ENCODE results near the gene LYSMD3.

LYSMD3 gene

GRCh38 chr5:90530736-90531487 is 1.5 kb upstream of the LYSMD3 start:
- H3K9me3 Mint-ChIP-seq: no peaks in the 10 kb centered on the region
- no peak overlapping the region for H3K27ac Mint-ChIP-seq
- ATAC-seq (replicated peaks): no peak
- H3K4me1 Mint-ChIP-seq: peaks cover 12 to 24% of the 10 kb centered on the region in 2 donors
- H3K4me3 Mint-ChIP-seq: no peak overlapping the region
- peaks cover 20 to 28% of the 10 kb centered on the region in 2 donors for H3K27me3 Mint-ChIP-seq
- DNase-seq: no peak
- peaks cover 8 to 9% of the 10 kb centered on the region in 2 donors for H3K36me3 Mint-ChIP-seq

DNA sequence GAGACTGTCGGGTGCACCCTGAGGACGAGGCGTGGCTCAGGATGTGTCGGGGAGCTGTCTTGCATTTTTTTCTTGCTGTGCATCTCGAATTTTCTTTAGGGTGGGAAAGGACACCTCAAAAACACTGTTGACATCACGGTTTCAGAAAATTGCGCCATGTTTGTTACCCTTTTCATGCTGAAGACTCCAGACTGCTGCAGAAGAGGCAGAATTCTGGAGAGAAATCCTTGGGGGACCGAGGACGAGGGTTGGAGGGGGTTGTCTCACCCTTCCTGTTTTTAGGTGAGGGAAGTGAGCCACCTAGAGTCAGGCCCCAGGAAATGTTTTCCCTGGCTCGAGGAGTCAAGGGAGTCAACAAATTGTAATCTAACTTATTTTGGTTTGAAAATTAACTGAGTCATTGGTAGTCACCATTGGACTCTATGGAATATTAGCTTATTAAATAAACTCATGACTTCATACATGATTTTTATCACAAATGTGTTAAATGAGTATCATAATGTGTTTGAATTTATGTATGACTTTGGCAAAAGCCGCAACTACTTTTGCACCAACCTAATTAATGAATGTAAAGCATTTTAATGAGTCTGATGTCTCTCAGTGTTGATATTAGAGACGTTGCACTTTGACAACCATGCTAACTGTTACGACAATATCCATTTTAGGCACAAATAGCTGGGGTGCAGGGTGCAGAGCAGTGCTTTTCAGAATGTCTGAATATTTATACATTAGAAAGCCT is 724 bp upstream of the LYSMD3 start:
- Mint-ChIP-seq H3K9me3 (no peaks in the 10 kb centered on the region), H3K36me3 (peaks cover 10% of the 10 kb centered on the region in 2 donors), H3K4me3 (peak overlapping the region; percentile 92 to 98), H3K4me1 (peaks cover 12 to 24% of the 10 kb centered on the region in 2 donors), H3K27ac (peak overlapping the region; percentile 96), H3K27me3 (peaks cover 12 to 20% of the 10 kb centered on the region in 2 donors)
- DNase-seq: no peak
- peak; percentile 69 to 72 for ATAC-seq (replicated peaks)

- Mint-ChIP-seq H3K4me1 (peaks cover 13 to 24% of the 10 kb centered on the region in 2 donors), H3K36me3 (peaks cover 14 to 16% of the 10 kb centered on the region in 2 donors)
These were observed 687 bp downstream of the LYSMD3 start for GRCh38 chr5:90528601-90529193.

DNA sequence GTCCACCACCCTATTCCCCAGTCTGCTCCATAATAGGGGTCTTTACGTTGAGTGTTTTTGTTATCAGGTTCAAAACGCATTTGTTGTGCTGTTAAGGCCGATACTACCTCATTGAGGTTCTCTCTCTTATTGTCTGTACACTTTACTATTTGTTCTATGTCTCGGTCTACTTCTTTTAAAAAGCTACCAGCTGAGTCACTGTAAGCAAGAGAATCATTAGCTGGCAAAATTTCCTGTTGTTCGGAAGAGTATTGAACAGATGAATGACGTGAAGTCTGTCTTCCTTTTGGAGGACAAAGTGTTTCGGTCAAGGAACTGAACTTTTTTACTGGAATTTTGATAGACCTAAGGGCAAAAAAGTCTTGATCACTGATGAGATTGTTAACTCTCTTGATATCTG is 10.3 kb downstream of the LYSMD3 start:
- Mint-ChIP-seq H3K9me3 (no peaks in the 10 kb centered on the region), H3K27me3 (no peaks in the 10 kb centered on the region), H3K27ac (no peak overlapping the region), H3K4me3 (no peak overlapping the region), H3K36me3 (peaks cover 33 to 51% of the 10 kb centered on the region in 2 donors), H3K4me1 (peaks cover 10 to 17% of the 10 kb centered on the region in 2 donors)
- ATAC-seq (replicated peaks) (no peak), DNase-seq (no peak)

More at GRCh38 chr5:90528601-90529193, 687 bp downstream of the LYSMD3 start:
- Mint-ChIP-seq H3K27ac (peak overlapping the region; percentile 96), H3K9me3 (no peaks in the 10 kb centered on the region), H3K27me3 (peaks cover 8 to 12% of the 10 kb centered on the region in 2 donors), H3K4me3 (peak overlapping the region; percentile 92 to 98)
- DNase-seq: no peak
- peak; percentile 6 to 14 for ATAC-seq (replicated peaks)

DNA sequence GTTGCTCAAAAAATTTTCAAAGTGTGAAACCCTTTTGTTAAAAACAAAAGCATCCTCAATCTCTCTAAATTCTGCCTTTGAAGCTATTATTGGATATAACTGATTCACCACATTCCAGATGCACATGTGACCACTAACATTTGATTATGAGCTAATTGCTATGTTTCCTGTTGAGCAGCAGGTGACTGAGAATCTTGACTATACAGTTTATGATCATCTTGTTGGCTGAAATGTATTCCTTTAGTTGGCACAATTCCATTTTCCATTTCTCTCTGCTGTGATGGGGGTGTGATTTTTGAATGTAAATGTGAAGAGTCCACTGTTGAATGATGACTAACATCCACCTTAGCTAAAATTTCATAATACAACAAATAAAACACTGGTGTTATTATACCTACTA is 10.7 kb downstream of the LYSMD3 start:
- H3K27ac Mint-ChIP-seq: no peak overlapping the region
- no peak overlapping the region for H3K4me3 Mint-ChIP-seq
- peaks cover 10 to 17% of the 10 kb centered on the region in 2 donors for H3K4me1 Mint-ChIP-seq
- peaks cover 33 to 51% of the 10 kb centered on the region in 2 donors for H3K36me3 Mint-ChIP-seq
- no peaks in the 10 kb centered on the region for H3K9me3 Mint-ChIP-seq
- H3K27me3 Mint-ChIP-seq: no peaks in the 10 kb centered on the region
- no peak for DNase-seq
- no peak for ATAC-seq (replicated peaks)

- Mint-ChIP-seq H3K4me3 (no peak overlapping the region), H3K27me3 (no peaks in the 10 kb centered on the region), H3K4me1 (peaks cover 7 to 10% of the 10 kb centered on the region in 2 donors), H3K36me3 (peaks cover 18 to 24% of the 10 kb centered on the region in 2 donors), H3K9me3 (no peaks in the 10 kb centered on the region), H3K27ac (no peak overlapping the region)
- ATAC-seq (replicated peaks) (no peak), DNase-seq (no peak)
These were observed 14.9 kb downstream of the LYSMD3 start for GRCh38 chr5:90514520-90514919.

DNA sequence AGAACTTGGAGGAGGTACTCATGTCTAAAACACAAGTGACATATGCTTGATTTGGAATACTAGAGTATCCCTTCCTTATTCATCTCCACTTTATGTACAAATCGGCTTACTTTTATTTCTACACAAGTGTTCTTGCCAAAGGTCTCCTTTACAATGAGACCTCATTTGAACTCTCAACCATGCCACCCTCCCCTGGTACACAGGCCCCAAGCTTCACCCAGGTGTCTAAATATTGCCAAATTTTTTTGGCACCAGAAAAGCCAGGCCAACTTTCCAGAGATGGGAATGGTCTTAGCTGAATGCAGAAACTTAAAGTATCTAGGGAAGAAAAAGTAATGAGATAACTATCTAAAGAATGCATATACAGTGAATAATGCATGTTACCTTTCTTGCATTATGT is 18.9 kb downstream of the LYSMD3 start:
- ATAC-seq (replicated peaks): no peak
- H3K27me3 Mint-ChIP-seq: no peaks in the 10 kb centered on the region
- DNase-seq: no peak

DNA sequence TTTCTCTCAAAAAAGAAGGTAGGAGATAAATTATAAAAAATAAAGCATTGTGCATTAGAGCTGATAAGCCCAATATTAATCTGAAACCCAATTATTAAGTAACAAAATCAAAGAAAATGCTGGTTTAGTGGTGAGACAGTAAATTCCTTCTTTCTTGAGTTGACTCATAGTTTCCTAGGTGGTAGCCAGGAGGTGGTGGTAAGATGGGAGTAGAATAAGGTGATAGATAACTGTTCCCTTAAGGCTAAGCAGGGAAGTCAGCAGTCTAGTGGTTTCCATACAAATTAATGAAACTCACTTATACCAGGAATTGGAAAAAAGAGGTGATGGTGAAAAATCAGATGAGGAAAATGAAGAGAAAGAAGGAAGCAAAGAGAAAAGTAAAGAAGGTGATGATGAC is 23.2 kb downstream of the LYSMD3 start:
- Mint-ChIP-seq H3K4me1 (peaks cover 0 to 2% of the 10 kb centered on the region in 2 donors), H3K36me3 (peaks cover 18 to 24% of the 10 kb centered on the region in 2 donors), H3K27ac (no peak overlapping the region), H3K9me3 (no peaks in the 10 kb centered on the region), H3K27me3 (no peaks in the 10 kb centered on the region), H3K4me3 (no peak overlapping the region)
- DNase-seq (no peak), ATAC-seq (replicated peaks) (no peak)

More for the DNA sequence above, 18.9 kb downstream of the LYSMD3 start:
- H3K4me3 Mint-ChIP-seq: no peak overlapping the region
- peaks cover 24 to 31% of the 10 kb centered on the region in 2 donors for H3K36me3 Mint-ChIP-seq
- H3K4me1 Mint-ChIP-seq: peaks cover 0 to 2% of the 10 kb centered on the region in 2 donors
- H3K9me3 Mint-ChIP-seq: no peaks in the 10 kb centered on the region
- no peak overlapping the region for H3K27ac Mint-ChIP-seq

DNA sequence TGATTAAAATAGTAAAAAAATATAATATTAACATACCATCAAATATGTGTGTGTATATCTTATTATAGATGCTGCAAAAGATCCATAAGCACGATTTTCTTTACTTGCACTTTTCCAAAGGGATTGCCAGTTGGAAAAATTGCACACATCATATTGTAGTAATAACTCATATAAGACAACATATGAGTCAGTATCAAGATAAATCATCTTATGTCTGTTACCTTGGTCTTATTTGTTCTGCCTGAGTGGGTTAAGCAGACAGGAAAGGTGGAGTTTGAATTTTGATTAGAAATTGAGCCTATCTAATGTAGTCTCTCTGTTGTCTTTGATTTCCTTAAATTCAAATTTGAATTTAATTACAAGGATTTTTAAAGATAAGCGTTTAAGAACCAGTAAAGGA is 24.6 kb downstream of the LYSMD3 start:
- no peaks in the 10 kb centered on the region for H3K9me3 Mint-ChIP-seq
- no peak for DNase-seq
- H3K36me3 Mint-ChIP-seq: peaks cover 18 to 23% of the 10 kb centered on the region in 2 donors
- H3K27me3 Mint-ChIP-seq: no peaks in the 10 kb centered on the region
- peaks cover 0 to 2% of the 10 kb centered on the region in 2 donors for H3K4me1 Mint-ChIP-seq
- no peak overlapping the region for H3K4me3 Mint-ChIP-seq
- no peak overlapping the region for H3K27ac Mint-ChIP-seq
- ATAC-seq (replicated peaks): no peak

- DNase-seq: no peak
- Mint-ChIP-seq H3K9me3 (no peaks in the 10 kb centered on the region), H3K27me3 (no peaks in the 10 kb centered on the region), H3K27ac (no peak overlapping the region), H3K4me3 (no peak overlapping the region), H3K36me3 (peaks cover 16 to 23% of the 10 kb centered on the region in 2 donors), H3K4me1 (peaks cover 0 to 2% of the 10 kb centered on the region in 2 donors)
- no peak for ATAC-seq (replicated peaks)
These were observed 25.8 kb downstream of the LYSMD3 start for GRCh38 chr5:90503596-90503995.

- ATAC-seq (replicated peaks): no peak
- no peak overlapping the region for H3K4me3 Mint-ChIP-seq
- peaks cover 3 to 6% of the 10 kb centered on the region in 2 donors for H3K9me3 Mint-ChIP-seq
- peaks cover 19 to 35% of the 10 kb centered on the region in 2 donors for H3K36me3 Mint-ChIP-seq
- no peaks in the 10 kb centered on the region for H3K27me3 Mint-ChIP-seq
- no peaks in the 10 kb centered on the region for H3K4me1 Mint-ChIP-seq
- DNase-seq: no peak
- H3K27ac Mint-ChIP-seq: no peak overlapping the region
These were observed 34.2 kb downstream of the LYSMD3 start for GRCh38 chr5:90495146-90495545.

DNA sequence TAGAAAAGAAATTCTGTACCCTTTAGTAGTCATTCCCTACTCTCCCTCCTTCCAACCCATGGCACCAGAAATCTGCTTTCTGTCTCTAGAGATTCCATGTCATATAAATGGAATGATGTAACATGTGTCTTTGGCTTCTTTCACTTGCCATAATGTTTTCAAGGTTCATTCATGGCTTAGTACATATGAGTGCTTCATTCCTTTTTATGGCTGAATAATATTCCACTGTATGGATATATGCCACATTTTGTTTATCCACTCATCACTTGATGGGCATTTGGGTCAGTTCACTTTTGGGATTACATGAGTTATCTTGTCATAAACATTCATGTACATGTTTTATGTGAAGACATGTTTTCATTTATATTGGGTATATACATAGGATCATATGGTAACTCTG is 35.3 kb downstream of the LYSMD3 start:
- H3K4me3 Mint-ChIP-seq: no peak overlapping the region

DNA sequence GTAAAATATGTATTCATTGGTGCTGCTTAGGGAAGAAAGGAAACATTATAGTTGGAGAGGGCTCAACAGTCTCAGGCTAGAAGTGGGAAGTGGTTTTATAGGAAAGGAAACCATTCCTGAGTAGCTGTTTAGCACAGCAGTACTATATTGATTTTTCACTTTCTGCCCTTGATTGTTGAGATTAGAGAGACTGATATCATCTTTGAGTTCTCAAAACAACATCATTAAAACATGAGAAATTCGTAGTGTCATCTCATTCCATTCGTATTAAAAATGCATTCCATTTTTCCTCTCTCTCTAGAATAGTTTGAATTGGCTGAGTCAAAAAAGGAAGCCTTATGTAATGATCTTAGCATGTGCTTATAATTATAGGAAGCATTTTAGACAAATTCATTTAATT is 40.6 kb downstream of the LYSMD3 start:
- H3K27me3 Mint-ChIP-seq: no peaks in the 10 kb centered on the region
- H3K9me3 Mint-ChIP-seq: no peaks in the 10 kb centered on the region
- DNase-seq (no peak), ATAC-seq (replicated peaks) (no peak)
- no peak overlapping the region for H3K4me3 Mint-ChIP-seq
- H3K4me1 Mint-ChIP-seq: no peaks in the 10 kb centered on the region
- peaks cover 6 to 10% of the 10 kb centered on the region in 2 donors for H3K36me3 Mint-ChIP-seq
- H3K27ac Mint-ChIP-seq: no peak overlapping the region

More for the DNA sequence above, 35.3 kb downstream of the LYSMD3 start:
- Mint-ChIP-seq H3K4me1 (no peaks in the 10 kb centered on the region), H3K9me3 (peaks cover 3 to 6% of the 10 kb centered on the region in 2 donors), H3K27me3 (no peaks in the 10 kb centered on the region), H3K27ac (no peak overlapping the region), H3K36me3 (peaks cover 17 to 30% of the 10 kb centered on the region in 2 donors)
- ATAC-seq (replicated peaks) (no peak), DNase-seq (no peak)

- no peaks in the 10 kb centered on the region for H3K9me3 Mint-ChIP-seq
- no peaks in the 10 kb centered on the region for H3K27me3 Mint-ChIP-seq
- no peak overlapping the region for H3K27ac Mint-ChIP-seq
- DNase-seq (no peak), ATAC-seq (replicated peaks) (no peak)
- H3K36me3 Mint-ChIP-seq: peaks cover 7 to 22% of the 10 kb centered on the region in 2 donors
- no peaks in the 10 kb centered on the region for H3K4me1 Mint-ChIP-seq
- H3K4me3 Mint-ChIP-seq: no peak overlapping the region
These were observed 44.8 kb downstream of the LYSMD3 start for GRCh38 chr5:90484540-90484939.

Data from stimulated activated naive B cell treated with anti-CD40 and anti-IgM and Interleukin-4, amounts not matched to agents 10 μg/mL and 1 μg/mL and 100 μg/mL, for 72 hours (primary cell).